ENCODE results near the gene TFDP1.
"Not testable (repeated sequence)": the region's sequence is repeated elsewhere in the genome, so short reads cannot be mapped to it uniquely, and the experiment has no call there.

Gene TFDP1

GRCh38 chr13:113561417-113562084 is 23.0 kb upstream of the TFDP1 start:
- H3K4me3 ChIP-seq: no peak overlapping the region
- TF ChIP-seq CTCF (IDR thresholded peaks at IDR 0.05): no peak
- DNase-seq (ENCODE audit: low spot score): peak; percentile 62
- H3K27ac ChIP-seq: no peak overlapping the region

GRCh38 chr13:113562085-113562749 is 22.3 kb upstream of the TFDP1 start:
- Histone ChIP-seq H3K27ac (no peak overlapping the region), H3K4me3 (no peak overlapping the region)
- TF ChIP-seq CTCF (IDR thresholded peaks at IDR 0.05): peak; percentile 40
- peak; percentile 66 for DNase-seq (ENCODE audit: low spot score)

GRCh38 chr13:113562844-113563243 is 21.7 kb upstream of the TFDP1 start:
- TF ChIP-seq CTCF (IDR thresholded peaks at IDR 0.05): no peak
- no peak overlapping the region for H3K4me3 ChIP-seq
- peak; percentile 40 for DNase-seq (ENCODE audit: low spot score)
- H3K27ac ChIP-seq: no peak overlapping the region

GRCh38 chr13:113563511-113563910 is 21.0 kb upstream of the TFDP1 start:
- not testable (repeated sequence) for H3K4me3 ChIP-seq, H3K27ac ChIP-seq
- peak; percentile 31 for DNase-seq (ENCODE audit: low spot score)

- Histone ChIP-seq H3K27ac (no peak overlapping the region), H3K4me3 (no peak overlapping the region)
- TF ChIP-seq CTCF (IDR thresholded peaks at IDR 0.05): no peak
- peak; percentile 33 for DNase-seq (ENCODE audit: low spot score)
These were observed 20.1 kb upstream of the TFDP1 start for GRCh38 chr13:113564331-113565023.

- no peak for TF ChIP-seq CTCF (IDR thresholded peaks at IDR 0.05)
- DNase-seq (ENCODE audit: low spot score): peak; percentile 49
- Histone ChIP-seq H3K4me3 (no peak overlapping the region), H3K27ac (no peak overlapping the region)
These were observed 18.9 kb upstream of the TFDP1 start for GRCh38 chr13:113565526-113566226.

GRCh38 chr13:113566227-113566561 is 18.4 kb upstream of the TFDP1 start:
- Histone ChIP-seq H3K4me3 (no peak overlapping the region), H3K27ac (no peak overlapping the region)
- DNase-seq (ENCODE audit: low spot score): peak; percentile 33
- no peak for TF ChIP-seq CTCF (IDR thresholded peaks at IDR 0.05)
